ENCODE data around the gene PATJ. TPM values are rescaled to one million over a fixed set of nuclear protein-coding genes. Genes with fewer than 3 reads are reported as not detected.

PATJ gene
- total RNA-seq, 4 donors from 2014 or later, result 47.6 to 105 (median 70.8) TPM

GRCh38 chr1:61953076-61953789 lies 211.0 kb downstream of the PATJ start:
- intact Hi-C loops (cut with DNase I), result no loop called here
- 91 to 94% methylated on average over 2 of the region's 2 CpGs for WGBS, 2 donors
- TF ChIP-seq CTCF (IDR thresholded peaks at IDR 0.05) (no peak), POLR2A (IDR thresholded peaks at IDR 0.05) (no peak)
- no peak overlapping the region for H3K4me3 ChIP-seq
- H3K4me1 ChIP-seq, result peaks cover 0 to 7% (median 0%) of the 10 kb centered on the region in 3 donors
- no peaks in the 10 kb centered on the region for H3K36me3 ChIP-seq
- no peaks in the 10 kb centered on the region for H3K27me3 ChIP-seq
- H3K27ac ChIP-seq, result no peak overlapping the region
- no peaks in the 10 kb centered on the region for H3K9me3 ChIP-seq
- no peak for DNase-seq

- 97 to 98% methylated on average over 3 of the region's 3 CpGs for WGBS, 2 donors
These were observed 211.5 kb downstream of the PATJ start for GRCh38 chr1:61953790-61954150.

GRCh38 chr1:61955261-61955660 lies 213.0 kb downstream of the PATJ start:
- intact Hi-C loops (cut with DNase I), result no loop called here
- H3K9me3 ChIP-seq, result no peaks in the 10 kb centered on the region
- H3K4me3 ChIP-seq, result no peak overlapping the region
- H3K36me3 ChIP-seq, result peaks cover 0 to 10% (median 0%) of the 10 kb centered on the region in 3 donors
- H3K27ac ChIP-seq, result no peak overlapping the region
- no peaks in the 10 kb centered on the region for H3K27me3 ChIP-seq
- WGBS, 2 donors, result 91 to 96% methylated on average over 1 of the region's 1 CpG
- DNase-seq, result no peak
- TF ChIP-seq POLR2A (IDR thresholded peaks at IDR 0.05), result no peak
- no peak for TF ChIP-seq CTCF (IDR thresholded peaks at IDR 0.05)
- H3K4me1 ChIP-seq, result peaks cover 0 to 7% (median 0%) of the 10 kb centered on the region in 3 donors

More at GRCh38 chr1:61953790-61954150, 211.5 kb downstream of the PATJ start:
- H3K36me3 ChIP-seq, result no peaks in the 10 kb centered on the region
- peaks cover 0 to 7% (median 0%) of the 10 kb centered on the region in 3 donors for H3K4me1 ChIP-seq
- no peaks in the 10 kb centered on the region for H3K27me3 ChIP-seq
- H3K4me3 ChIP-seq, result no peak overlapping the region
- H3K9me3 ChIP-seq, result no peaks in the 10 kb centered on the region
- TF ChIP-seq CTCF (IDR thresholded peaks at IDR 0.05), result no peak
- TF ChIP-seq POLR2A (IDR thresholded peaks at IDR 0.05), result no peak
- no peak overlapping the region for H3K27ac ChIP-seq
- intact Hi-C loops (cut with DNase I), result no loop called here
- DNase-seq, result no peak

- DNase-seq, result no peak
- intact Hi-C loops (cut with DNase I), result no loop called here
- TF ChIP-seq CTCF (IDR thresholded peaks at IDR 0.05), result no peak
- no peak for TF ChIP-seq POLR2A (IDR thresholded peaks at IDR 0.05)
- 90 to 94% methylated on average over 6 of the region's 6 CpGs for WGBS, 2 donors
- no peak overlapping the region for H3K27ac ChIP-seq
- H3K4me1 ChIP-seq, result peaks cover 0 to 7% (median 0%) of the 10 kb centered on the region in 3 donors
- peaks cover 0 to 19% (median 0%) of the 10 kb centered on the region in 3 donors for H3K36me3 ChIP-seq
- H3K4me3 ChIP-seq, result no peak overlapping the region
- no peaks in the 10 kb centered on the region for H3K9me3 ChIP-seq
- no peaks in the 10 kb centered on the region for H3K27me3 ChIP-seq
These were observed 213.9 kb downstream of the PATJ start for GRCh38 chr1:61956016-61956645.

GRCh38 chr1:61956784-61957183 lies 214.5 kb downstream of the PATJ start:
- no peak overlapping the region for H3K27ac ChIP-seq
- WGBS, 2 donors, result 57 to 69% methylated on average over 2 of the region's 2 CpGs
- intact Hi-C loops (cut with DNase I), result no loop called here
- H3K9me3 ChIP-seq, result no peaks in the 10 kb centered on the region
- H3K4me3 ChIP-seq, result no peak overlapping the region
- H3K4me1 ChIP-seq, result peaks cover 0 to 2% (median 0%) of the 10 kb centered on the region in 3 donors
- TF ChIP-seq CTCF (IDR thresholded peaks at IDR 0.05) (no peak), POLR2A (IDR thresholded peaks at IDR 0.05) (no peak)
- H3K27me3 ChIP-seq, result no peaks in the 10 kb centered on the region
- no peak for DNase-seq
- peaks cover 0 to 25% (median 0%) of the 10 kb centered on the region in 3 donors for H3K36me3 ChIP-seq

Data from esophagus squamous epithelium (tissue), 5 donors.